GM21526 (cell line): ENCODE results near the gene RTF1.
A peak's percentile ranks its signal among the peaks of the same experiment; 100 is the strongest.

Experiments used
- ATAC-seq: cut with Tn5 transposase; IDR thresholded peaks from one replicate; pipeline ENCODE4 v1.9.1; 2021; ENCODE audit warnings: moderate library complexity; ENCODE audit not compliant: unreplicated experiment, low FRiP score

RTF1 gene

GRCh38 chr15:41484937-41485625 lies 68.2 kb downstream of the RTF1 start:
- ATAC-seq = no peak

DNA sequence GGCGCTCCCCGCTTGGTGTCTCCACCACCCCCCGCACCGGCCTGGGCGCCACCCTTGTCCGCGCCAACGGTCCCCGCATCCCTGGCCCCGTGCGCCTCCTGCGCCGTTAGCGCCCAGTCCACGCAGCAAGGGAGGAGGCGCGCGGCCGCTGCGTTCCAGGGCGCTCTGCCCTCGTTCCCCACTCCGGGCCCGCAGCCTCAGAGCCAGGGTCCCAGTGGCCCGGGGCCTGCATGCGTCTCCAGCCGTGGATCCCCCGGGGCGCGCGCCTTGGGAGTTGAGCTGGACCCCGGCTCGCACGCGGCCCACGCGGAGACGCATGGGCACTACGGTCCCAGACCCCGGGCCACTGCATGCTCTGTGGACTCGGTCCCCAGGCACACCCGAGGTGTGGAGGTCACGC lies 69.4 kb downstream of the RTF1 start:
- ATAC-seq = no peak

DNA sequence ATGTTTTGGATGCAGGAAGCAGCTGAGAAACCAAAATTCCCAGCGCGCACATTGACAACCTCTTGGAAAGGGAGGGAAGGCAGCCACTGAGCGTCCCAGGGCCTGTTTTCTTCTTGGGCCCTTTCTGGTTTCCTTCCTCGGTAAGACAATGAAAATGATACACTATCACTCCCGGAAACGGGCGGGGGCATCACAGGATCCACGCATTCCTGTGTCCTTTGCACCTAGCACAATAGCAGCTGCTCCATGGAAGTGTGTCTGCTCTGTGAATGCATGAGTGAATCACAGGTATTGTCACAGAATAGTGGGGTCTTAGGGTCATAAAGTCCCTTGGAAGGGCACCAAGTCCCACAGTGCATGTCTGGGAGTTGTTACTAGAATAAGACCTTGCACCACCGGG lies 70.5 kb downstream of the RTF1 start:
- ATAC-seq = no peak

- ATAC-seq = no peak
Observed at GRCh38 chr15:41487802-41488201, 70.9 kb downstream of the RTF1 start.

DNA sequence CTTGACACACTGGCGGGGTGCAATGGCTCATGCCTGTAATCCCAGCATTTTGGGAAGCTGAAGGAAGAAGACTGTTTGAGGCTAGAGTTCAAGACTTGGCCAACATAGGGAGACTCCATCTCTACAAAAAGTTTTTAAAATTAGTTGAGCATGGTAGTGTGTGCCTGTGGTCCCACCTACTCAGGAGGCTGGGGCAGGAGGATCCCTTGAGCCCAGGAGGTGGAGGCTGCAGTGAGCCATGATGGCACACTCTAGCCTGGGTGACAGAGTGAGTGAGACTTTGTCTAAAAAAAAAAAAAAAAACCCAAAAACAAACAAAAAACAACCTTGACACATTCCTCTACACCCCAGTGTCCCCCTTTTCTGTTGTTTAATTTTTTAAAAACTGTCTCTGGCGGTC lies 72.7 kb downstream of the RTF1 start:
- ATAC-seq = no peak

DNA sequence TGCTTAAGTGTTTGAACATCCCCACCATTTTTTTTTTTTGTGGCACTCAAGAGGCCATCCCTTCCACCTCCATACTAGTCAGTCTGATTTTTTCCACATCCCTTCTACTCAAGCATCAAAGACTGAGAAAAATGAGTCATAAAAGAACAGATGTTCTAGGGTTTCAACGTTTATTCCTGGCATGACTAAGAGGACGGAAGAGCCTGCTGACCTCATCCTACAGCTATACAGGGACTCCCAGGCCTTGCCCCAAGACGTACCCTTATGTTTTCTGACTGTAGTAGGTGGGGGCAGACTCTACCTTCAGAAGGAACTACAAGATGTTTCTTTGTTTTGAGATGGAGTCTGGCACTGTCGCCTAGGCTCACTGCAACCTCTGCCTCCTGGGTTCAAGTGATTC lies 73.5 kb downstream of the RTF1 start:
- no peak for ATAC-seq

GRCh38 chr15:41491889-41492288 lies 75.0 kb downstream of the RTF1 start:
- ATAC-seq = no peak

- no peak for ATAC-seq
Observed at GRCh38 chr15:41492597-41493204, 75.8 kb downstream of the RTF1 start.

DNA sequence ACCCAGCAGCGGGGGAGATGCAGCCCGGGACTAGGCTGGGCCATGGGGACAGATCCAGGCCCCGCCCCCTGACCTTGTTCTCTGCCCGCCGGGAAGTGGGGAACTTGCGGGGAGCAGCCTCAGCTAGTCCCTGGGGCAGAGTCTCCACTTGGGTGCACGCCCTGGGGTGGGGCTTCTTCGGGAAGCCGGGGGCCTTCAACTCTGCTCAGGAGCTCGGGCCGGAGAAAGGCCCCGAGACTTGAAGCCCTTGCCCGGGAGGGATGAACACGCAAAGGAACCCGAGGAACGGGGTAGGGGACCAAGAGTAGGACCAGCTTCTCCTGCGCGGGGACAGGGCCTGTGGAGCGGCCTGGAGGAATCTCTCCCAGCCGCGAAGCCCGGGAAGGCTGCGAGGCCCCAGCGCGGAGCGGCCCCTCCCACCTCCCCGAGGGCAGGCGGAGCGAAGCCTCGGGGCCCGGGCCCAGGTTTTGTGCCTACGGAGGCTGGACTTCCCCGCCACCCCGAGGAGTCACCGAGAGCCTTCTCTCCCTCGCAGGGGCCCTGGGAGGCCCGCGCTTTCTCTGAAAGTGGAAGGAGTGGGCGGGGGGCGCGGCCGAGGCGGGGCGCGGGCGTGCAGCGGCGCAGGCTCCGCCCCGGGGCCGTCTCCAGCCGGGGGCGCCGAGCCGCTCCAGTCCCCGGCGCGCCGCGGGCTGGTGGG lies 76.5 kb downstream of the RTF1 start, which contains the start of gene ITPKA:
TSS of gene ITPKA (plus strand) at position 670 of the 697 bp plus-strand sequence. CDS start 54 bp downstream, outside the sequence.
- ATAC-seq = peak; percentile 55

GRCh38 chr15:41493902-41494189 lies 77.0 kb downstream of the RTF1 start:
- ATAC-seq = no peak

DNA sequence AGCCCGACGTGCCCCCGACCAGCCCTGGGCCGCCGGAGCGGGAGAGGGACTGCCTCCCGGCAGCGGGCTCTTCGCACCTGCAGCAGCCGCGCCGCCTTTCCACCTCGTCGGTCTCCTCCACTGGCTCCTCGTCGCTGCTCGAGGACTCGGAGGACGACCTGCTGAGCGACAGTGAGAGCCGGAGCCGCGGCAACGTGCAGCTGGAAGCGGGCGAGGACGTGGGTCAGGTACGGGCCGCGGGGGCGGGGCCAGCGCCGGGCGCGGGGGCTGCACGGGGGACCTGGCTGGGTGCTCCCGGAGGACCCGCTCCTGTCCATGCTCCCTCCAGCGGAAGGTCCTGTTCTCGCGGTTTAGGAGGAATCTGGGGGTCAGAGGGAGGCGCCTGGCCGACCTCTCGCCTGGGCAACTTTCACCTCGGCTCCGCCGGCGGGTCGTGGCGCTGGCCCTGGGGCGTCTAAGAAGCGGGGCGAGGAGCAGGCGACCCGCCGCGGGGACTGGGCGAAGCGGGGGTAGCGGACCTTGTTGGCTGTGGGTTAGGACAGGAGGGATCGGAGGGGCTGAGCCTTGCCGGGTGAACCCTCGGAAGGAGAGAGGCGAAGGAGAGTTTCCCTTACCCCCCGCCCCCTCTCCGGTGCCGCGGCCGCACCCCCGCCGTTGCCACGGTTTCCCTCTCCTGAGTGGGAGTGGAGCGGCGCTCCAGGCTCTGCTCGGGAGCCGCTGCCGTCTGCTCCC lies 77.5 kb downstream of the RTF1 start:
- ATAC-seq = peak; percentile 10

DNA sequence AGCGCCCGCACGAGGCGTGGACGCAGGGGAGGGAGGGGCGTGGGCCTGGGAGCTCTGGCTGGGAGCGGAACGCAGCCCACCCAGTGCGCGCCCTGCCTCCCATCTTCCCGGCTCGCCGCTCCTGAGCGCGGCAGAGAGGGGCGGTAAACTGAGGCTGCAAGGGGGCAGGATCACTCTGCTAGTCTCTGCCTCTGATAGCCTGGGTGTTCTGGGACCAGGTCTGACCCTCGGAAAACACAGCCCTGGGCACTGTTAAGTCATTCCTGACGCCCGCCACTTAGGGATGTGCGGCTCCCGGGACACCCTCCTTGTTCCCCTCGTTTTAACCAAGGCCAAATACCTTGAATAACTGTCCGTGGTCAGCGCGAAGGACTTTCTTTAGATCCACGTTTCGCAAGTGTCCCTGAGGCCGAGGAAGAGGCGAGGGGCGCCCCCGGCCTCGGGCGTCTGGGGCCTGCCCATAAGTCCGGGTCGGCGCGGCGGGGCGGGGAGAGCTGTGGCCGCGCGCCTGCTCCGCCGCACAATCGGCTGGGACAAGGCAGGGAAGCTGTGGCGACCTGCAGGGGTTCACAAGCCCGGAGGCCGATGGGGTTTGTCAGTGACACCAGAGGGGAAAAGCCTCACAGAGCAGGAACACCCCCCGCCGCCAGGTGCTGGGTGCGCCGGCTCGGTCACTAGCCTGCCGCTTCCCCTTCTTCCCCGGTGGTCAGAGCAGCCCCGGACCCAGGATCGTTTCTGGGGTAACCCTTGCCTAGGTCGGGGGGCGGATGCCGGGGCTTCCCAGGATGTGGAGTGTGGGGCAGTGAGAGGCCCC lies 78.2 kb downstream of the RTF1 start:
- ATAC-seq = no peak

DNA sequence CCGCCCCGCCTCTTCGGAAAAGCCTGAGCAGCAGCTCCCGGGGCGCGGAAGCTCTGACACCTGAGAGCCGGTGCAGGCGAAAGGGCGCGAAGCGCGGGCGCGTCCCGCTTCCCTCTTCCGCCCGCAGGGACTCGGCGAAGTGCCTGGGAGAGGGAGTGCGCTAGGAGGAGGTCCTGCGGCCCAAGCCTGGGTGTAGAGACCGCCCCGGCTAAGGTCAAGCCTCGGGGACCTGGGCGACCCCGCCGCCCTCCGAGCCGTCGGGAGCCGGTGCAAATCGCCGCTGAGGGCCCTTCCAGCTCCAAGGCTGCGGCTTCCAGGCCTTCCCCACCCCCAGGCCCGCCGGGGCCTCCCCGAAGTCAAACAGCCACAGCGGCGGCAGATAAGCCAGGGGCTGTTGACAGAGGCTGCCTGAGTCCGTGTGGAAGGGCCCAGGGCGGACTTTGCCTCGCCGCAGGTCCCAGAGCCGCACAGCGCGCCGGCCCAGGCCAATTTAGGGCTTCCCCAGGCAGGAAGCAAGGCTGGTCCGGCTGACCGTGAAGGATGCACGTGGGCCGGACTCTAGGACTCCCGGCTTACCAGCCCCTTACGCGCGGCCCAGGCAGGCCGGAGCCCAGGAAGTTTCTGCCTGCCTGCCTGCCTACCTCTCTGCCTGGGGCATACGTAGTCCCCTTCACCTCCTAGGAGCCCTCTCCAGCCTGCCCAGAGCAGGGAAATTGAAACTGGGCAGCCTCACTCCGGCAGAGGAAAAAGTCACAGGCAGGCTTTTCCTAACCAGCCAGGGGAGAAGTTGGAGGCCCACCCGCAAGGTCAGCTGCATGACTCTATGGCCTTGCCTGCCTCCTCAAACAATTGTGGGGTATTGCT lies 79.1 kb downstream of the RTF1 start:
- ATAC-seq = no peak

DNA sequence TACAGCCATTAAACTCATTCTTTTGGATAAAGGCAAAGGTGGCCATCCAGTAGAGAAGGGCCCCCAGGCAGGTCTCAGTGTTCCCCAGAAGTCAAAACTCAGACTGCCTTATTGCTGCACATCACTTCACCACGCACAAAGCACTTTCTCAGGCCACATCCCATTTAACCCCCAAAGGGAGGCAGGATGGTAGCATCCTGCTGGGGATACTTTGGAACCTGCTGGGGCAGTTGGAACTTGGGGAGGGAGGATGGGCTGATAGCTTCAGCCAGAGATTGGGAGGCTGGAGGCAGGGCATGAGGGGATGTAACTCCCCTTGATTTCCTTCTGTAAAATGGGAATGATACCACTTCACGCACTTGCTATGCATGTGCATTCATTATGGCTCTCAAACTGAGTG lies 81.8 kb downstream of the RTF1 start:
- no peak for ATAC-seq

DNA sequence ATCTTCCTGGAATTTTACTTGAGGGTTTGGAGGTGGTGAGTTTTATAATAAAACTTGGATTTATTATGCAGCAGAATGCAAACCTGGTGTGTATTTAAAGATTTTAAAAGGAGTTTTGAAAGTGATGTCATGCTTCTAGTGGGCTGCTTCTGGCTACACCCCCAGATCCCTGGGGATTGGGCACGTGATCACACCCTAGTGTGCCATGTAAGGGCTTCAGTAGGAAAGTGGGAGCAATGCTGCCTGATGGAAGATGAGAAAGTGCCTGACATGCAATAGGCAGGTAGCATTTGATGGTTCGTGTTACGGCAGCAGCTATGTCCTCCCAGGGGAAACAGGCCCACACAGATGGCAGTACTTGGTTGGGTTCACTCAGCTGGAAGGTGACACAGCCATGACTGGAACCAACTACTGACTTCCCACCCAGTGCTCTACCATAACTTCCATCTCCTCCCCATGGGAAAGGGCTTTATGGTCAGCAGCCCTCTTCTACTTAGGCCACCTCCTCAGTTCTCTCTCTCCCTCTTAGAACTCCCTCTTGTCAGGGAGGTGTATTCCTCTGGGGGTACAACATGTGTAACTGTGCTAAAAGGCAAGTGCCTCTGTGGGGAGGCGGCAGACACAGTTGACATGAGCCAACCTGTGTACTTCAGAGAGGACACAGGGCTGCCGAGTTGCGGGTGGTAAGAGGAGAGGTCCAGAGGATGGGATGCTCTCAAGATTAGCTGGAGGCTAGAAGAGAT lies 82.4 kb downstream of the RTF1 start:
- no peak for ATAC-seq

DNA sequence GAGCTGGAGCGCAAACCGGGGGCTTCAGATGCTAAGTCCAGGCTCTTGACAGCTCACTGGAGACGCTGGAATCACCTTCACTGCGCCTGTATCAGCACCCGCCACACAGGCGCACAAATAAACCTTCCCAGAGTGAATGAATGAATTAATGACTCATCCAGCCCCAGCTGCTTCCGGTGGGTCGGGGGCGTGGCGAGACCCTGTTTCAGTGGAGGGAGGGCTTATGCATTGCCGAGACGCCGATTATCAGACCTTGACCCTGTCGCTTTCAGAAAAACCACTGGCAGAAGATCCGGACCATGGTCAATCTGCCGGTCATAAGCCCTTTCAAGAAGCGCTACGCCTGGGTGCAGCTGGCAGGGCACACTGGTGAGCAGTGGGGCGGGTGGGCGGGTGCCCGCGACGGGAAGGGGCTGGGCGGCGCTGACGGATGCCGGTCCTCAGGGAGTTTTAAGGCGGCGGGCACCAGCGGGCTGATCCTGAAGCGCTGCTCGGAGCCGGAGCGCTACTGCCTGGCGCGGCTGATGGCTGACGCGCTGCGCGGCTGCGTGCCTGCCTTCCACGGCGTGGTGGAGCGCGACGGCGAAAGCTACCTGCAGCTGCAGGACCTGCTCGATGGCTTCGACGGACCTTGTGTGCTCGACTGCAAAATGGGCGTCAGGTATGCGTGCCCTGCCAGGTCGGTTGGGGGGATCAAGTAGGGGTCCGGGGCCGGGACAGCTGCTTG lies 84.5 kb downstream of the RTF1 start:
- no peak for ATAC-seq

DNA sequence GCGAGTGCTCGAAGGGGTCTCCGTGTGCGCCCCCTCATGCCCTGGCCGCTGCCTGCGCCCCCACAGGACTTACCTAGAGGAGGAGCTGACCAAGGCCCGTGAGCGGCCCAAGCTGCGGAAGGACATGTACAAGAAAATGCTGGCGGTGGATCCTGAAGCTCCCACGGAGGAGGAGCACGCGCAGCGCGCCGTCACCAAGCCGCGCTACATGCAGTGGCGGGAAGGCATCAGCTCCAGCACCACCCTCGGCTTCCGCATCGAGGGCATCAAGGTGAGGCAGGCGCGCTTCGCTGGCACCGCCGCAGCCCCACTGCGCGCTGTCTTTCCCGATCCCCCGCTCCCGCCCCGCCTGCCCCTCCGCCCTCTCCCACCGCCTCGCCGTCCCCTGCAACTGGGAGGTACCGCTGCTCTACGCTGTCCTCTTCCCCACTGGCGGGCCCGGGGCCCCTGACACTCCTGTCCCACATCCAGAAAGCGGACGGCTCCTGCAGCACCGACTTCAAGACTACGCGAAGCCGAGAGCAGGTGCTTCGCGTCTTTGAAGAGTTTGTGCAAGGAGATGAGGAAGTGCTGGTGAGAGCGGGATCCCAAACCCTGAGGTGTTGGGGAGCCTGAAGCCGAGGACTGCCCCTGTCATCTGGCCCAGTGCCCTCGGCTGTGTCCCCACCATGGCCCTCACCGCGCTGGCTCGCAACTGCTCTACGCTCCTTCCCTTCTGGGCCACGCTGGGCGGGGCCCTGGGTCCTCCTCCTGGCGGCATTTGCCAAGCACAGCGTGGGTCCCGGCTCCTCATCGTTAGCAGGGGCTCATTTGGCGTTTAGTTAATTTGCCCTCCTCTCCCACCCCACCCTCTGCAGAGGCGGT lies 85.3 kb downstream of the RTF1 start:
- no peak for ATAC-seq
